Caco-2 (cell line): ENCODE results near the gene LRP1B. TPM values are rescaled to one million over a fixed set of nuclear protein-coding genes. Genes with fewer than 3 reads are reported as not detected.

Experiments used
- BruUV-seq: library from RNA; stranded (reverse); fragments of 400-500 nt; replicated peaks from 2 replicates; lab custom pipeline; 2021; lab: Mats Ljungman, UMichigan
- CTCF ChIA-PET: fragments of 300-600 bp; sonication (Branson Sonifier 250); formaldehyde crosslinking; loops from one replicate; lab custom pipeline; 2022; ENCODE audit warnings: antibody characterized with exemption; lab: Charles Lee
- POLR2A ChIA-PET: fragments of 300-600 bp; sonication (Branson Sonifier 250); formaldehyde crosslinking; loops from one replicate; lab custom pipeline; 2022; ENCODE audit warnings: antibody characterized with exemption; lab: Charles Lee
- DNase-seq, 2 experiments: peaks; one replicate each; pipeline versions ENCODE4 v3.0.0 to v3.0.0-alpha.2; 2020 to 2022
- H3K27me3 ChIP-seq: replicated peaks from 2 replicates; pipeline ENCODE4 v1.6.0; 2011; ENCODE audit warnings: low read length; ENCODE audit not compliant: control insufficient read depth, insufficient read depth
- H3K36me3 ChIP-seq: 2 replicates; pipeline ENCODE4 v1.5.1; 2011; ENCODE audit warnings: low read length; ENCODE audit not compliant: control insufficient read depth, insufficient read depth
- H3K4me1 ChIP-seq: fragments of 250-450 bp; sonication (Bioruptor Pico); 2 replicates; pipeline ENCODE4 v1.5.1; 2020; ENCODE audit warnings: mild to moderate bottlenecking
- H3K4me3 ChIP-seq: 2 replicates; pipeline ENCODE4 v1.5.1; 2011; ENCODE audit warnings: low read depth, mild to moderate bottlenecking, control low read depth, low read length
- H3K9me3 ChIP-seq: fragments of 250-450 bp; sonication (Bioruptor Pico); 2 replicates; pipeline ENCODE4 v1.5.1; 2020; ENCODE audit warnings: mild to moderate bottlenecking, moderate library complexity
- H3K27ac Mint-ChIP-seq: one replicate; pipeline ENCODE4 v1.8.0; 2022; ENCODE audit warnings: mixed read lengths; ENCODE audit not compliant: unreplicated experiment
- H3K27me3 Mint-ChIP-seq: one replicate; pipeline ENCODE4 v1.8.0; 2022; ENCODE audit warnings: mixed read lengths; ENCODE audit not compliant: insufficient read depth, unreplicated experiment
- H3K36me3 Mint-ChIP-seq: one replicate; pipeline ENCODE4 v1.8.0; 2022; ENCODE audit warnings: mild to moderate bottlenecking, mixed read lengths; ENCODE audit not compliant: insufficient read depth, unreplicated experiment
- H3K4me1 Mint-ChIP-seq: one replicate; pipeline ENCODE4 v1.8.0; 2022; ENCODE audit warnings: low read depth, mixed read lengths; ENCODE audit not compliant: unreplicated experiment
- H3K4me3 Mint-ChIP-seq: one replicate; pipeline ENCODE4 v1.8.0; 2022; ENCODE audit warnings: mild to moderate bottlenecking, moderate library complexity, mixed read lengths; ENCODE audit not compliant: unreplicated experiment
- H3K9me3 Mint-ChIP-seq: one replicate; pipeline ENCODE4 v1.8.0; 2022; ENCODE audit warnings: mixed read lengths; ENCODE audit not compliant: unreplicated experiment
- intact Hi-C: fragments of 100-400 bp; cut with micrococcal nuclease; formaldehyde crosslinking; loops from one replicate; pipeline ENCODE4 v1.10.0; 2022; ENCODE audit not compliant: unreplicated experiment
- total RNA-seq: library from RNA; stranded (reverse); gene quantifications from 2 replicates; pipeline ENCODE4 v1.2.3, GENCODE V29; 2022
- TF ChIP-seq, protein P1 (sequence below), 2 experiments: fragments of 200-600 bp in 1 of 2; IDR thresholded peaks; 1 replicate in 1 of 2; 2 replicates in 1 of 2; pipeline versions ENCODE4 v1.5.1 to v1.8.0; 2011 to 2022; ENCODE audit warnings: antibody characterized with exemption in 1 of 2, control low read depth in 1 of 2, inconsistent platforms in 1 of 2, low read depth in 1 of 2, low read length in 1 of 2, mild to moderate bottlenecking in 1 of 2, moderate library complexity in 1 of 2; ENCODE audit not compliant: insufficient read depth in 1 of 2, severe bottlenecking in 1 of 2, unreplicated experiment in 1 of 2

Gene LRP1B
- total RNA-seq, 1 experiment from 2014 or later: not detected

DNA sequence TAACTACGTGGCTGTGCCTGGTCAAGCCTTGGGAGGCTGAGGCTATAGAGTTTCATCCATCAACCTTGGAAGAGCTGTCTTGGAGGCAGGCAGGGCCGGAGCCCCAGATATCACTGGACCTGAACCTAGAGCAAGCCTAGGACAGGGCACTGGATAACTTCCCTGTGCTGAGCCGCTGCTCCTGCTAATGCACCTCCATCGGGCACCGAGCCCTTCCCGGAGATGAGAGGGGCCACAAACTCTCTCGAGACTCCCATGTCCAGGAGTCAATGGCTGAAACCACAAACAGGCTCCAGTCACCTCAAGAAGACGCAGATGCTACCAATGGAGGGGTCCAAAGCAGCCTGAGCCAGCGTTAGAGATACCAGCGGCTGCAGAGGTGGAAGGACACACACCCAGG, 866.0 kb downstream of the LRP1B start:
- ChIA-PET POLR2A (no interaction called here), CTCF (no interaction called here)
- Mint-ChIP-seq H3K36me3 (no peaks in the 10 kb centered on the region), H3K27me3 (no peaks in the 10 kb centered on the region), H3K4me1 (no peaks in the 10 kb centered on the region), H3K4me3 (no peak overlapping the region), H3K27ac (no peak overlapping the region), H3K9me3 (no peaks in the 10 kb centered on the region)
- intact Hi-C loops: no loop called here
- Histone ChIP-seq H3K4me3 (no peak overlapping the region), H3K9me3 (no peaks in the 10 kb centered on the region), H3K27me3 (no peaks in the 10 kb centered on the region), H3K36me3 (no peaks in the 10 kb centered on the region), H3K4me1 (no peaks in the 10 kb centered on the region)
- BruUV-seq: no TSS peak
- no peak for DNase-seq
- TF ChIP-seq, protein P1, sequence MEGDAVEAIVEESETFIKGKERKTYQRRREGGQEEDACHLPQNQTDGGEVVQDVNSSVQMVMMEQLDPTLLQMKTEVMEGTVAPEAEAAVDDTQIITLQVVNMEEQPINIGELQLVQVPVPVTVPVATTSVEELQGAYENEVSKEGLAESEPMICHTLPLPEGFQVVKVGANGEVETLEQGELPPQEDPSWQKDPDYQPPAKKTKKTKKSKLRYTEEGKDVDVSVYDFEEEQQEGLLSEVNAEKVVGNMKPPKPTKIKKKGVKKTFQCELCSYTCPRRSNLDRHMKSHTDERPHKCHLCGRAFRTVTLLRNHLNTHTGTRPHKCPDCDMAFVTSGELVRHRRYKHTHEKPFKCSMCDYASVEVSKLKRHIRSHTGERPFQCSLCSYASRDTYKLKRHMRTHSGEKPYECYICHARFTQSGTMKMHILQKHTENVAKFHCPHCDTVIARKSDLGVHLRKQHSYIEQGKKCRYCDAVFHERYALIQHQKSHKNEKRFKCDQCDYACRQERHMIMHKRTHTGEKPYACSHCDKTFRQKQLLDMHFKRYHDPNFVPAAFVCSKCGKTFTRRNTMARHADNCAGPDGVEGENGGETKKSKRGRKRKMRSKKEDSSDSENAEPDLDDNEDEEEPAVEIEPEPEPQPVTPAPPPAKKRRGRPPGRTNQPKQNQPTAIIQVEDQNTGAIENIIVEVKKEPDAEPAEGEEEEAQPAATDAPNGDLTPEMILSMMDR (IDR thresholded peaks at IDR 0.05; ENCODE audit: insufficient read depth in 1 of 2, low read depth in 1 of 2, low read length in 1 of 2, severe bottlenecking in 1 of 2, unreplicated experiment in 1 of 2): no peak

DNA sequence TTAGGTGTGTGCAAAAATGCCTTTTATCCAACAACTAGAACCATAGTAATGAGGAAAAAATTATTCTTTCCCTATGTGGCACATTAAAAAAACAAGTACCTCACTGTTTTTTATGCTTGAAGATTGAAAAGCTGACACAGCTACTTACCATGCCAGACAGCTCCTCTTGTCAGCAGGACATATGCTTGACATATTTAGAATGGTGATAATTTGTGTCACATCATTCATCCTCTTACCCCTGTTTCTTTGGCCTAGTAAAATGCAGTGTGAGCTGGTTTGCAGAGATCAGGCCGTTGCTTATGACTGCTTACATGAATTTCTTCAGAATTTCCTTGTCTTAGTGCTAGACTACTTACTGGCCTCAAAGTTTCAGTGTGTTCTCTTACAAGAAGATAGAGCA, 869.9 kb downstream of the LRP1B start:
- H3K9me3 ChIP-seq: no peaks in the 10 kb centered on the region
- Mint-ChIP-seq H3K27me3 (no peaks in the 10 kb centered on the region), H3K4me3 (no peak overlapping the region), H3K27ac (no peak overlapping the region), H3K36me3 (no peaks in the 10 kb centered on the region), H3K9me3 (no peaks in the 10 kb centered on the region), H3K4me1 (no peaks in the 10 kb centered on the region)
- no peaks in the 10 kb centered on the region for H3K4me1 ChIP-seq
- intact Hi-C loops: no loop called here
- ChIA-PET CTCF (no interaction called here), POLR2A (no interaction called here)
- no peaks in the 10 kb centered on the region for H3K27me3 ChIP-seq
- no TSS peak for BruUV-seq
- H3K36me3 ChIP-seq: no peaks in the 10 kb centered on the region
- DNase-seq: no peak
- TF ChIP-seq, protein P1 (IDR thresholded peaks at IDR 0.05; ENCODE audit: insufficient read depth in 1 of 2, low read depth in 1 of 2, low read length in 1 of 2, severe bottlenecking in 1 of 2, unreplicated experiment in 1 of 2): no peak
- no peak overlapping the region for H3K4me3 ChIP-seq

DNA sequence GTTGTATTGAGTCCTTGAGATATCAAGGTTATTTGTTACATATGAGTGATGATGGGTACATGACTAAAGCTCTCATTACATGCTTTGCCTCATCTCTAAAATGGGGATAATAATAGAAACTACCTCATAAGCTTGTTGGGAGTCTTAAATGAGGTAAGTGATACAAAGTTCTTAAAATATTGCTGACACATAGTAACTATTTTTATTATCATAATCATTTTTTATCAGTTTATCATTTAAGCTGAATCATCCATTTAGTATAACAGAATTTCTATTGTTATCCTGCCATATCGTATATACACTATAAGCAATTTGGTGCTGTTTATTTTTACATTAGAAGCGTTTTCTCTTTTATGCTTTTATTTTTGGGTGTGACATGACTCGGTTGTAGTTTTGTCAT, 871.1 kb downstream of the LRP1B start:
- H3K4me3 ChIP-seq: no peak overlapping the region
- Mint-ChIP-seq H3K27ac (no peak overlapping the region), H3K9me3 (no peaks in the 10 kb centered on the region), H3K27me3 (no peaks in the 10 kb centered on the region), H3K4me3 (no peak overlapping the region), H3K36me3 (no peaks in the 10 kb centered on the region), H3K4me1 (no peaks in the 10 kb centered on the region)
- H3K9me3 ChIP-seq: no peaks in the 10 kb centered on the region
- ChIA-PET POLR2A (no interaction called here), CTCF (no interaction called here)
- no peaks in the 10 kb centered on the region for H3K4me1 ChIP-seq
- H3K36me3 ChIP-seq: no peaks in the 10 kb centered on the region
- BruUV-seq: no TSS peak
- no peaks in the 10 kb centered on the region for H3K27me3 ChIP-seq
- TF ChIP-seq, protein P1 (IDR thresholded peaks at IDR 0.05; ENCODE audit: insufficient read depth in 1 of 2, low read depth in 1 of 2, low read length in 1 of 2, severe bottlenecking in 1 of 2, unreplicated experiment in 1 of 2): no peak
- intact Hi-C loops: no loop called here
- DNase-seq: no peak
